ENCODE data around the gene PDK2. TPM values are rescaled to one million over a fixed set of nuclear protein-coding genes. Genes with fewer than 3 reads are reported as not detected.

The PDK2 gene
- total RNA-seq, 4 donors from 2014 or later = 31.6 to 70.6 (median 58.1) TPM

GRCh38 chr17:50095626-50096037 lies 481 bp downstream of the PDK2 start:
- peak overlapping the region; percentile 55 to 77 for H3K4me3 ChIP-seq
- peaks cover 0 to 62% (median 17%) of the 10 kb centered on the region in 3 donors for H3K4me1 ChIP-seq
- no peaks in the 10 kb centered on the region for H3K9me3 ChIP-seq
- WGBS, 2 donors (ENCODE audit: low coverage in 1 of 2) = 1 to 3% methylated on average over 6 to 12 of the region's 12 CpGs
- TF ChIP-seq POLR2AphosphoS5 (IDR thresholded peaks at IDR 0.05) (no peak), POLR2A (IDR thresholded peaks at IDR 0.05) (no peak), CTCF (IDR thresholded peaks at IDR 0.05) (no peak), EP300 (IDR thresholded peaks at IDR 0.05) (no peak)
- no peak for ATAC-seq
- no peaks in the 10 kb centered on the region for H3K27me3 ChIP-seq
- H3K36me3 ChIP-seq = peaks cover 0 to 35% of the 10 kb centered on the region in 2 donors
- H3K27ac ChIP-seq = peak overlapping the region; percentile 60 to 95 (median 90)

- Histone ChIP-seq H3K4me3 (peak overlapping the region; percentile 55 to 77), H3K36me3 (peaks cover 0 to 36% of the 10 kb centered on the region in 2 donors), H3K9me3 (no peaks in the 10 kb centered on the region), H3K27ac (peak overlapping the region; percentile 60 to 95 (median 90)), H3K27me3 (no peaks in the 10 kb centered on the region), H3K4me1 (peaks cover 0 to 67% (median 22%) of the 10 kb centered on the region in 3 donors)
- WGBS, 2 donors (ENCODE audit: low coverage in 1 of 2) = no CpG with 5 or more reads among the region's 6 CpGs
- no peak for TF ChIP-seq CTCF (IDR thresholded peaks at IDR 0.05)
- TF ChIP-seq POLR2A (IDR thresholded peaks at IDR 0.05) = no peak
- no peak for TF ChIP-seq EP300 (IDR thresholded peaks at IDR 0.05)
- no peak for TF ChIP-seq POLR2AphosphoS5 (IDR thresholded peaks at IDR 0.05)
- ATAC-seq = no peak
These were observed 941 bp downstream of the PDK2 start for GRCh38 chr17:50096092-50096491.

- peaks cover under 1 to 73% (median 29%) of the 10 kb centered on the region in 3 donors for H3K4me1 ChIP-seq
- TF ChIP-seq POLR2A (IDR thresholded peaks at IDR 0.05) (no peak), POLR2AphosphoS5 (IDR thresholded peaks at IDR 0.05) (no peak)
- ATAC-seq = no peak
- H3K4me3 ChIP-seq = peak overlapping the region in 1 of 2 donors; percentile 77
- H3K27ac ChIP-seq = peak overlapping the region in 3 of 4 donors; percentile 89 to 95 (median 91)
- no peaks in the 10 kb centered on the region for H3K9me3 ChIP-seq
- H3K27me3 ChIP-seq = no peaks in the 10 kb centered on the region
- peaks cover 0 to 43% of the 10 kb centered on the region in 2 donors for H3K36me3 ChIP-seq
- WGBS, 2 donors (ENCODE audit: low coverage in 1 of 2) = 80% methylated on average over 1 of the region's 3 CpGs; no CpG with 5 or more reads in 1 of the 2 donors
These were observed 1.6 kb downstream of the PDK2 start for GRCh38 chr17:50096758-50097157.

GRCh38 chr17:50097455-50097854 lies 2.3 kb downstream of the PDK2 start:
- Histone ChIP-seq H3K4me3 (no peak overlapping the region), H3K27ac (peak overlapping the region in 3 of 4 donors; percentile 89 to 95 (median 91)), H3K27me3 (no peaks in the 10 kb centered on the region), H3K9me3 (no peaks in the 10 kb centered on the region), H3K4me1 (peaks cover 7 to 80% (median 36%) of the 10 kb centered on the region in 3 donors), H3K36me3 (peaks cover 0 to 43% of the 10 kb centered on the region in 2 donors)
- no peak for ATAC-seq
- TF ChIP-seq CTCF (IDR thresholded peaks at IDR 0.05) = no peak
- TF ChIP-seq POLR2AphosphoS5 (IDR thresholded peaks at IDR 0.05) = no peak
- TF ChIP-seq EP300 (IDR thresholded peaks at IDR 0.05) = no peak
- no peak for TF ChIP-seq POLR2A (IDR thresholded peaks at IDR 0.05)
- no CpG with 5 or more reads among the region's 7 CpGs for WGBS, 2 donors (ENCODE audit: low coverage in 1 of 2)

- Histone ChIP-seq H3K4me1 (peaks cover 7 to 85% (median 40%) of the 10 kb centered on the region in 3 donors), H3K36me3 (peaks cover 0 to 43% of the 10 kb centered on the region in 2 donors), H3K9me3 (no peaks in the 10 kb centered on the region), H3K4me3 (no peak overlapping the region), H3K27me3 (no peaks in the 10 kb centered on the region), H3K27ac (peak overlapping the region in 2 of 4 donors; percentile 89 to 91)
- TF ChIP-seq CTCF (IDR thresholded peaks at IDR 0.05) (no peak), POLR2AphosphoS5 (IDR thresholded peaks at IDR 0.05) (no peak), POLR2A (IDR thresholded peaks at IDR 0.05) (no peak), EP300 (IDR thresholded peaks at IDR 0.05) (no peak)
- WGBS, 2 donors (ENCODE audit: low coverage in 1 of 2) = 54 to 57% methylated on average over 4 of the region's 4 CpGs
- no peak for ATAC-seq
These were observed 2.8 kb downstream of the PDK2 start for GRCh38 chr17:50097926-50098325.
